GM18511 (cell line): ENCODE results near the gene C1QTNF12.

Experiments
- ATAC-seq: cut with Tn5 transposase; IDR thresholded peaks from one replicate; pipeline ENCODE4 v1.9.1; 2021; ENCODE audit warnings: mild to moderate bottlenecking, moderate library complexity; ENCODE audit not compliant: unreplicated experiment

The C1QTNF12 gene

DNA sequence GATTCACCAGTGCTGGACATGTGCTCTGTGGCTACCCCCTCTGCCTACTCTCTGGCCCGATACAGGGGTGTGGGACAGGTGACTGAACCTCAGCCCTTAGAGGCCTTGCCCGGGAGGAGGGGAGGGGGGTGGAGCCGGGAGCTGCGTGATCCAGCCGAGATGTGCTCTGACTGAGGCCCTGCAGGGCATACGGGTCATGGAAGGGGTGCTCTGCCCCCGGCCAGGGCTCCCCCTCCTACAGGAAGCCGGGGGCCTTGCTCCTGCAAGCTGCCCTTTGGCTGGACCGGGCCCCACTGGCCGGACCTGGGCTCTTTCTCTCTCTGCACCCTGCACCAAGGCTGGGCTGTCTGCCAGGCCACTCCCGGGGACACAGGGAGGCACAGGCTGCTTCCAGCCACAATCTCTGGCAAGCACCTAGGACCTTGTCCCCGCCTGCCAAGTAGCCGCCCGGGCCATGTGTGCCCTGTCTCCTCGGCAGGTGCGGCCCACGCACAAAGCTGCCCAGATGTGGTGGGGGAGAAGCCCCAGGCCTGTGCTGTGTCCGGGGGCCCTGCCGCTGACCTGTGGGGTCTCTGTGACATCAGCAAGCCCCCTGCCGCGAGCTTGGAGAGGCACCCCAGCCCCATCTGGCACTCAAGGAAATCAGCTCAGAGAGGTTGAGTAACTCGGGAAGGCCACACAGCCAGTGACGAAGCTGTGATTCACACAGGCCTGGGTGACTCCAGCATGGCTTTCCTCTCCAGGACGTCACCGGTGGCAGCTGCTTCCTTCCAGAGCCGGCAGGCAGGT lies 35.2 kb upstream of the C1QTNF12 start:
- no peak for ATAC-seq

- no peak for ATAC-seq
These were observed 34.4 kb upstream of the C1QTNF12 start for GRCh38 chr1:1280782-1281481.

GRCh38 chr1:1279028-1279427 lies 32.5 kb upstream of the C1QTNF12 start:
- no peak for ATAC-seq

DNA sequence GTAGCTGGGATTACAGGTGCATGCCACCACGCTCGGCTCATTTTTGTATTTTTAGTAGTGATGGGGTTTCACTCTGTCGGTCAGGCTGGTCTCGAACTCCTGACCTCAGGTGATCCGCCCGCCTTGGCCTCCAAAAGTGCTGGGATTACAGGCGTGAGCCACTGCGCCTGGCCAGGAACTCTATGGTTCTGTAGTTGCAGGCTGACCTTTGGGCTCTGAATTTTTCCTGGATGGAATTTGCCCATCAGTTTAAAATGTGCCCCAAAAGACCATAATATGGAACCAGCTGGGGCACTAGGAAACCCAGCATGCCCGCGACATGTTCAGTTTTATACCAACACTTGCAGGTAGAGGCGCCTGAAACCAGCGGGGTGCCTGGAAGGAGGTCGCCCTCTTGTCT lies 32.1 kb upstream of the C1QTNF12 start:
- no peak for ATAC-seq

DNA sequence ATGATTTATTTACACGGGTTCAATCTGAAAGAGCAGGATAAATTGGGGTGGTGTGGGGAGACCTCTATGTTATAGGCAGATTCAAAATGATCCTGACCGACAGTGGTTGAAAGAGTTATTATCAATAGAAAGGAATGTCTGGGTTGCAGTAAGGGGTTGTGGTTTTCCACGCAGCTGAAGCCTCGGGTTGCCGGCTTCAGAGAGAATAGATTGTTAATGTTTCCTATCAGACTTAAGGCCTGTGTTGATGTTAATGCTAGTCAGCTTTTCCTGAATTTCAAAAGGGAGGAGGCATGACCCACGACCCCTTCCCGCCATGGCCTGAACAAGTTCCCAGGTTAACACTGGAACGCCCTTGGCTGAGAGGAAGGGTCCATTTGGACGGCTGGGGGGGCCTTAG lies 29.3 kb upstream of the C1QTNF12 start:
- no peak for ATAC-seq

DNA sequence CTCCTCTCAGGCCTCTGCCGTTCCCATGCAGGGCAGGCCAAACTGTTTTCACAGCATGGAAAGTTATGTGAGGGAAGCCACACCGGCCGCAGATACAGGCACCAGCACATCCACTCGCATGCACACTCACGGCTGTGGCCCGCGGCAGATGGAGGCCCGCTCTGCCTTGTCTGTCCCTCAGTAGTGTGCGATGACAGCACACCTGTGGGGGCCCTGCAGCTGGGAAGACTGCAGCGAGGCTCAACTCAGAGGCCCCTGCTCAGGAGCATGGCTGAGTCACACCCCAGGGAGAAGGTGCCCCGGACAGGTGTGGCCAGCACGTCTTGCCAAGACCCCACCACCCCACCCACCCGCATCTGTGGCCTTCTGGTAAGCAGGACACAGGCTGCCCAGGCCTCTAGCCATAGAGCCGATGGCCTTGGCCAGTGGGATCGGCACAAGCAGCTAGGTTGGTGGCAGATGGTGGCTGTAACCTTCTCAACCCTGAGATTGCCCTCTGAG lies 28.5 kb upstream of the C1QTNF12 start:
- ATAC-seq: no peak

GRCh38 chr1:1274299-1274930 lies 27.9 kb upstream of the C1QTNF12 start:
- no peak for ATAC-seq

GRCh38 chr1:1273512-1274298 lies 27.2 kb upstream of the C1QTNF12 start, which contains the start of gene UBE2J2:
Gene UBE2J2, minus strand, starts transcription at chr1:1273854. Its CDS starts 5,862 bp downstream, at chr1:1267992.
- ATAC-seq: peak; percentile 90

DNA sequence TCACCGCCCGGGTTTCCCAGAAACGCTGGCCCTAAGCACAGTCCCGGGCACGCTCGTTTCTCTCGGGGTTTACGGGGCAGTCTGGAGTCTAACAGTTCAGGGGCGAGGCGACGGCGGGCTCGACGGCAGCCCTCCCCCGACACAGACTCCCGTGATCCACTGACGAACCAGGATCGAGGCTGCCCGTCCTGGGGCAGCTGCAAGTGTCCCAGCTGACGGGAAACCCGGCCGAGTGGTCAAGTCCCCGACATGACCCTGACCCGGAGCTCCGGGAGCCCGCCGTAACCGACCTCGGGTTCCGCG lies 26.6 kb upstream of the C1QTNF12 start:
- ATAC-seq: no peak

- ATAC-seq: no peak
These were observed 26.1 kb upstream of the C1QTNF12 start for GRCh38 chr1:1272341-1273208.

DNA sequence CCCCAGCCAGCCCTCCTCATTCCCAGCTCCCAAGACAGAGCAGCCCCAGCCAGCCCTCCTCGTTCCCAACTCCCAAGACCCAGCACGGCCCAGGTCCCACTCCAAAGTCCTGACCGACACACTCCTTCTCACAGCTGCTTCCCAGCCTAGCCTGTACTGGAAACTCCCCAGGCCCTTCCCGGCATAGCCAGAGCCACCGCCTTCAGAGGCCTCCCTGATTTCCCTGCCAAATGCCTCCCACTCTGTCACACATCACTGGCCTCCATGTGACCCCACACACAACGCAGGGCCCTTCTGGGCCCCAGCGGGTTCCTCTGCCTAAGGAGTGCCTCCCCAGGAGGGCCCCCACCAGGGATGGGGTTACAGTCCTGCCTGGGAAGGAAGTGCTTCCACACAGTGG lies 24.3 kb upstream of the C1QTNF12 start:
- ATAC-seq: no peak

- no peak for ATAC-seq
These were observed 21.8 kb upstream of the C1QTNF12 start for GRCh38 chr1:1268284-1268682.

GRCh38 chr1:1267488-1268283 lies 21.2 kb upstream of the C1QTNF12 start:
- ATAC-seq: no peak

- ATAC-seq: no peak
These were observed 18.3 kb upstream of the C1QTNF12 start for GRCh38 chr1:1264868-1265272.

DNA sequence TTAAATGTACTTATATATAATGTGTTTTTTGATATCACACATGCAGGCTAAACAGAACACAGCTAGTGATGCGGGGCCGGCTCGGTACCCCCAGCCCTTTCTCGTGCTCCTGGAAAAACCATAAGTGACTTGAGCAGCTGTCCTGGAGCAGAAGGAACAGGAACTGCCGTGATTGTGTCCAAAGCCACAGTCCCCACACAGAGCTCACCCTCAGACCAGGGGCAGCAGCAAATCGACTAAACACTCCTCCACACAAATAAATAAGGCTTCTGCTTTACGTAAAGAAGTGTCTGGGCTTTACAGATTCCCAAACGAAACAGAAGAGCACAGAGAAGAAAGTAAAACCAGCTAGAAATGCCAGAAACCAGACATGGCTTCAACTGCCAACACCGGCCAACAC lies 17.5 kb upstream of the C1QTNF12 start:
- ATAC-seq: no peak

DNA sequence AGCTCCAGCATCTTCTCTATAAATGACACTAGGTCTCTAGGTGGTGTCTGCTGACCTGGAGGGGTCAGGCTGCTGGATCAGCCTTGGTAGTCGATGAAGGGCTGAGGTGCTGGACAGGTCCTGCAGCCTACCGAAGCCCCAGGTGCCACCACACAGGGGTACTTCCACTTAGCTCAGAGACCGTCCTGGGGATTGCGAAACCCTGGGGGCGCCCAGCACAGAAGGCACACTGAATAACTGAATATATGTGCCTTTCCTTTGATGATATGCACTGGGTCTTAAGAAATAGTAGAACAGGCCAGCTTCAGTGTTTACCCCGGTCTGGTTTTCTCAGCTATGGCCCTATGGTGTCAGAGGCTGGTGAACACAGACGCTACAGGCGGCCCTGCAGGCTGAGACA lies 16.2 kb upstream of the C1QTNF12 start:
- ATAC-seq: no peak

GRCh38 chr1:1262071-1262470 lies 15.5 kb upstream of the C1QTNF12 start:
- ATAC-seq: no peak

DNA sequence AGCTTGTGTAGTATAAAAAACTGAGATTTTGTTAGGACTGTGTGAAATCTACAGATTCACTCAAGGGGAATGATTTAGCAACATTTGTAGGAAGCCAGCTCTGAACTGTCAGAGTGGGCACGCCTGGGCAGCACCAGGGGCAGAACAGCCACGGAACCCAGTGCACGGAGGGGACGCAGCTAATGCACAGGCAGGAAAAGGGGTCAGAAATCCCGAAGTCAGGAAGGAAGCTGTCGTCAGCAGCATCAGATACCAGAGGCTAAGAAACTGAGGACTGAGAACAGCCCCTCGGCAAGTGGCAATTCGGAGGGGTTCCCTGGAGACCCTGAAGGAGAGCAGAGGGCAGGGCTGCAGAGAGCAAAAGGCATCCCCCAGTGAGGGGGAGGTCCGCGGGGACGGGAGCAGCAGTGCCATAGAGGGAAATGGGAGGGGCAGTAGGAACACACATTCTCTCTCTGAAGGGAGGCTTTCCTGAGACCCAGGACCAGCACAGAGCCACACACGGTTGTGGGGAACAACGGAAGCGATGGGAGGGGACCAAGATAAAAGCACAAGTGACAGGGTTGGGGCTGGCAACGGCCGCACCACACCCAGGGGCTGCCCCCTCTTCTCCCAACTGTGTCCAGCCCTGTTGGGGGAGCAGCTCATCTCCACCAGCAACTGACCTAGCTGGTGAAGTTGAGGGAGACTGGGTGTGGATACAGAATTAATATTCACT lies 14.5 kb upstream of the C1QTNF12 start:
- no peak for ATAC-seq
